ENCODE measurements around the gene TBL1X. TPM values are rescaled to one million over a fixed set of nuclear protein-coding genes. Genes with fewer than 3 reads are reported as not detected.

Gene TBL1X
- total and polyA plus RNA-seq, 2 of the 4 experiments (the other 2 are of a cell fraction) = 16.2 to 20.8 TPM

DNA sequence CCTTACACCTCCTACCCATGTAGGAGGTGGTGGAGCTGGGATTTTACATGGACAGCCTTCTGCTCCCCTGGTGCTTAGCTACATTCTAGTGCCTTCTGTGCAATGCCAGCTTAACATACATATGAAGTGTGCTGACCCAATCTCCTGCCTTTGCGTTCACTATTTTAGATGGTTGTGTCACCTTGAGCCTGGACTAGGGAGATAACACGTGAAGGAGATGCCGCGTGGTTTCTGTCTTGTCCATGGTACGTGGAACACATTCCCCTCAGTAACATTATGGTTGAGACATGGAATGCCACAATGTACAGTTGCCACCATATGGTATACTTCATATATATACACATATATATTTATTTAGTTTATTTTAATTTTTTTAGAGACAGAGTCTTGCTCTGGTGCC is 54.0 kb downstream of the TBL1X start:
- CTCF ChIA-PET = no interaction called here
- Histone ChIP-seq H3K79me1 (ENCODE audit: low read depth in 1 of 2, low read length in 2 of 2) (peaks cover 27 to 79% of the 10 kb centered on the region in 2 experiments), H3K9me1 (ENCODE audit: insufficient read depth, low read length) (peaks cover 4% of the 10 kb centered on the region; the same call in 1 of the 2 replicates), H3K18ac (ENCODE audit: low read depth, low read length) (no peak overlapping the region), H3K9me3 (ENCODE audit: control insufficient read depth, insufficient read depth, low read length) (no peaks in the 10 kb centered on the region), H4K91ac (ENCODE audit: insufficient read depth, low read depth, low read length) (no peak overlapping the region), H2AK5ac (ENCODE audit: low read depth, low read length) (no peak overlapping the region), H2BK5ac (ENCODE audit: low read depth, low read length, poor library complexity, severe bottlenecking) (no peak overlapping the region), H3K4me1 (ENCODE audit: control insufficient read depth, insufficient read depth, low read length) (peaks cover 4% of the 10 kb centered on the region; the same call in 1 of the 2 replicates), H3K36me3 (ENCODE audit: control insufficient read depth, insufficient read depth, low read length) (no peaks in the 10 kb centered on the region), H2BK20ac (ENCODE audit: low read depth, low read length) (no peak overlapping the region), H2BK120ac (ENCODE audit: low read depth, low read length) (no peak overlapping the region), H4K8ac (ENCODE audit: low read depth in 2 of 2, low read length in 2 of 2) (no peak overlapping the region), H3K9ac (ENCODE audit: low read depth, low read length) (no peak overlapping the region), H3K56ac (ENCODE audit: extremely low read depth, insufficient read depth, low read length) (no peak overlapping the region), H3K4ac (ENCODE audit: low read depth, low read length) (no peak overlapping the region), H3K4me2 (ENCODE audit: low read depth, low read length) (no peak overlapping the region), H4K5ac (ENCODE audit: low read depth, low read length) (no peak overlapping the region), H3K23ac (ENCODE audit: low read depth, low read length) (no peak overlapping the region), H3K4me3 (ENCODE audit: insufficient read depth, low read depth, low read length) (no peak overlapping the region), H3K14ac (replicated peaks; ENCODE audit: low read depth, low read length) (no peak overlapping the region), H3K27ac (ENCODE audit: insufficient read depth, low read length) (no peak overlapping the region), H2AFZ (replicated peaks; ENCODE audit: low read length, poor library complexity) (no peak overlapping the region), H2AK9ac (replicated peaks; ENCODE audit: low read depth, low read length, poor library complexity) (no peak overlapping the region), H2BK15ac (ENCODE audit: low read depth, low read length) (no peak overlapping the region), H3K27me3 (ENCODE audit: control insufficient read depth, insufficient read depth, low read length) (no peaks in the 10 kb centered on the region), H4K20me1 (ENCODE audit: insufficient read depth, low read length) (peaks cover 54% of the 10 kb centered on the region)
- no peak for ATAC-seq (ENCODE audit: low read depth)
- in situ Hi-C loops (cut with MboI; ENCODE audit: low sequenced_read_pairs) (no loop called here), intact Hi-C loops (cut with micrococcal nuclease) (no loop called here), dilution Hi-C loops (cut with HindIII; ENCODE audit: low sequenced_read_pairs, unreplicated experiment) (no loop called here)
- POLR2A ChIA-PET (ENCODE audit: unreplicated experiment) = no interaction called here
- DNase-seq = no peak
- no TSS peak for BruUV-seq (replicated peaks)
- WGBS, 2 experiments (ENCODE audit: extremely low coverage in 2 of 2, insufficient read length in 1 of 2) = no CpG with 5 or more reads among the region's 5 CpGs
- no peak for TF ChIP-seq MXI1 (IDR thresholded peaks at IDR 0.05; ENCODE audit: borderline replicate concordance, low read depth, low read length)
- no peak for TF ChIP-seq RAD21 (IDR thresholded peaks at IDR 0.05; ENCODE audit: low read length)
- TF ChIP-seq NFE2L2 (IDR thresholded peaks at IDR 0.05; ENCODE audit: low read depth, low read length) = no peak
- no peak for TF ChIP-seq RFX5 (IDR thresholded peaks at IDR 0.05; ENCODE audit: low read depth, low read length)
- TF ChIP-seq FOS (IDR thresholded peaks at IDR 0.05; ENCODE audit: low read depth, low read length) = no peak
- TF ChIP-seq POLR2A (IDR thresholded peaks at IDR 0.05; ENCODE audit: low read depth, low read length) = no peak
- TF ChIP-seq MAFK (IDR thresholded peaks at IDR 0.05; ENCODE audit: low read depth, low read length) = no peak
- no peak for TF ChIP-seq MAZ (IDR thresholded peaks at IDR 0.05; ENCODE audit: borderline replicate concordance, low read depth, low read length)
- TF ChIP-seq CHD1 (IDR thresholded peaks at IDR 0.05; ENCODE audit: low read depth, low read length) = no peak

Measured in IMR-90 (cell line).